Sigmoid colon (tissue), 4 donors: ENCODE results near the gene MAP3K6.

ENCODE experiments used
- EP300 ChIP-seq, 4 donors: sonication (generic); formaldehyde crosslinking; IDR thresholded peaks; one replicate each; pipeline ENCODE4 v1.6.1; 2017; ENCODE audit warnings: antibody characterized with exemption in 4 of 4
- POLR2A ChIP-seq, 2 donors: fragments of 450-650 bp; IDR thresholded peaks; one replicate each; pipeline ENCODE4 v1.6.1; 2016; ENCODE audit warnings: antibody characterized with exemption in 2 of 2, mild to moderate bottlenecking in 2 of 2, moderate library complexity in 2 of 2
- TF ChIP-seq, protein P1 (sequence below), 4 experiments: fragments of 450-650 bp in 3 of 4; fragments of 200-600 bp in 1 of 4; IDR thresholded peaks; one replicate each; pipeline ENCODE4 v1.5.1; 2016 to 2019; ENCODE audit warnings: antibody characterized with exemption in 4 of 4, mild to moderate bottlenecking in 3 of 4, moderate library complexity in 2 of 4

DNA sequence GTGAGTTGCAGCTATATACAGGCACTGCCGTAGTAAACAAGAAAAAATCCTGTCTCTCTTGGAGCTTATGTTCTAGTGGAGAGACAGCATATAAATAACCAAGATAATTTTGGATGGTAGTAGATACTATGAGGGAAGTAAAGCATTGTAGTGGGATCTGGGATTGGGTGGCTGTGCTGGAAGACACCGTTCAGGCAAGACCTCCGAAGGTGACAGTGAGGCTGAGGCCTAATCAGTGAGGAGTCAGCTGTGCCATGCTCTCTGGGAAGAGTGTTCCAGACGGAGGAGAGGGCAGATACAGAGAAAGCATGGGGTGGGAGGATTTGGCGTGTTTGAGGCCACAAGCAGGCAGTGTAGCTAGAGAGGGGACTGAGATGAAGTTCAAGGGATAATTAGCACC, 38.8 kb downstream of the MAP3K6 start:
- TF ChIP-seq, protein P1, sequence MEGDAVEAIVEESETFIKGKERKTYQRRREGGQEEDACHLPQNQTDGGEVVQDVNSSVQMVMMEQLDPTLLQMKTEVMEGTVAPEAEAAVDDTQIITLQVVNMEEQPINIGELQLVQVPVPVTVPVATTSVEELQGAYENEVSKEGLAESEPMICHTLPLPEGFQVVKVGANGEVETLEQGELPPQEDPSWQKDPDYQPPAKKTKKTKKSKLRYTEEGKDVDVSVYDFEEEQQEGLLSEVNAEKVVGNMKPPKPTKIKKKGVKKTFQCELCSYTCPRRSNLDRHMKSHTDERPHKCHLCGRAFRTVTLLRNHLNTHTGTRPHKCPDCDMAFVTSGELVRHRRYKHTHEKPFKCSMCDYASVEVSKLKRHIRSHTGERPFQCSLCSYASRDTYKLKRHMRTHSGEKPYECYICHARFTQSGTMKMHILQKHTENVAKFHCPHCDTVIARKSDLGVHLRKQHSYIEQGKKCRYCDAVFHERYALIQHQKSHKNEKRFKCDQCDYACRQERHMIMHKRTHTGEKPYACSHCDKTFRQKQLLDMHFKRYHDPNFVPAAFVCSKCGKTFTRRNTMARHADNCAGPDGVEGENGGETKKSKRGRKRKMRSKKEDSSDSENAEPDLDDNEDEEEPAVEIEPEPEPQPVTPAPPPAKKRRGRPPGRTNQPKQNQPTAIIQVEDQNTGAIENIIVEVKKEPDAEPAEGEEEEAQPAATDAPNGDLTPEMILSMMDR (IDR thresholded peaks at IDR 0.05), result no peak
- TF ChIP-seq EP300 (IDR thresholded peaks at IDR 0.05) (no peak), POLR2A (IDR thresholded peaks at IDR 0.05) (no peak)
